ENCODE data around the gene RERG. TPM values are rescaled to one million over a fixed set of nuclear protein-coding genes. Genes with fewer than 3 reads are reported as not detected.
"Not testable (repeated sequence)": the region's sequence is repeated elsewhere in the genome, so short reads cannot be mapped to it uniquely, and the experiment has no call there.

Gene RERG
- polyA plus RNA-seq, 1 experiment, result not detected

DNA sequence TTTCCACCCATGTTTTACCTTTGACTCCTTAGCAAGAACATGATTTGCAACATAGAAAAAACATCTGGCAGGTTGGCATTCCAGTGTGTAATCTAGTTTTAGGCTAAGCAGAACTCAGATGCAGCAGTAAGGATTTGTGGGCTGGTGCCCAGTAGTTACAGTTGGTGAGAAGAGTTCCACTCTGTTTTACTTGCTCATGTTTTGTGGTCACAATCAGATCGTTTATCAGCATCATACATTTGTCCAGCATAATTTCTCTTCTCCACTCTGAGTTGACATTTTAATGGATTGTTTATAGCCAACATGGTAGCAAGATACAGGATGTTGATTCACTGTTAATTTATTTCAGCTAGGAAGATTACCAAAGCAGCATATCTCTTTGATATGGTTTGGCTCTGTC, 128.4 kb downstream of the RERG start:
- TF ChIP-seq, protein P1, sequence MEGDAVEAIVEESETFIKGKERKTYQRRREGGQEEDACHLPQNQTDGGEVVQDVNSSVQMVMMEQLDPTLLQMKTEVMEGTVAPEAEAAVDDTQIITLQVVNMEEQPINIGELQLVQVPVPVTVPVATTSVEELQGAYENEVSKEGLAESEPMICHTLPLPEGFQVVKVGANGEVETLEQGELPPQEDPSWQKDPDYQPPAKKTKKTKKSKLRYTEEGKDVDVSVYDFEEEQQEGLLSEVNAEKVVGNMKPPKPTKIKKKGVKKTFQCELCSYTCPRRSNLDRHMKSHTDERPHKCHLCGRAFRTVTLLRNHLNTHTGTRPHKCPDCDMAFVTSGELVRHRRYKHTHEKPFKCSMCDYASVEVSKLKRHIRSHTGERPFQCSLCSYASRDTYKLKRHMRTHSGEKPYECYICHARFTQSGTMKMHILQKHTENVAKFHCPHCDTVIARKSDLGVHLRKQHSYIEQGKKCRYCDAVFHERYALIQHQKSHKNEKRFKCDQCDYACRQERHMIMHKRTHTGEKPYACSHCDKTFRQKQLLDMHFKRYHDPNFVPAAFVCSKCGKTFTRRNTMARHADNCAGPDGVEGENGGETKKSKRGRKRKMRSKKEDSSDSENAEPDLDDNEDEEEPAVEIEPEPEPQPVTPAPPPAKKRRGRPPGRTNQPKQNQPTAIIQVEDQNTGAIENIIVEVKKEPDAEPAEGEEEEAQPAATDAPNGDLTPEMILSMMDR (IDR thresholded peaks at IDR 0.05; ENCODE audit: insufficient read depth, low read depth, low read length), result no peak
- no peak for DNase-seq (ENCODE audit: low read depth)
- POLR2A ChIA-PET, result no interaction called here
- H3K36me3 ChIP-seq (ENCODE audit: control insufficient read depth, insufficient read depth, low read length), result no peaks in the 10 kb centered on the region
- no peaks in the 10 kb centered on the region for H3K27me3 ChIP-seq (ENCODE audit: control insufficient read depth, insufficient read depth, low read length)
- CTCF ChIA-PET, result interaction anchor here (0.9 kb wide), 1 partner anchor 22 kb away, joined by 3 read pairs; no protein-coding TSS in a partner anchor
- H3K4me3 ChIP-seq (ENCODE audit: low read depth, low read length), result no peak overlapping the region

DNA sequence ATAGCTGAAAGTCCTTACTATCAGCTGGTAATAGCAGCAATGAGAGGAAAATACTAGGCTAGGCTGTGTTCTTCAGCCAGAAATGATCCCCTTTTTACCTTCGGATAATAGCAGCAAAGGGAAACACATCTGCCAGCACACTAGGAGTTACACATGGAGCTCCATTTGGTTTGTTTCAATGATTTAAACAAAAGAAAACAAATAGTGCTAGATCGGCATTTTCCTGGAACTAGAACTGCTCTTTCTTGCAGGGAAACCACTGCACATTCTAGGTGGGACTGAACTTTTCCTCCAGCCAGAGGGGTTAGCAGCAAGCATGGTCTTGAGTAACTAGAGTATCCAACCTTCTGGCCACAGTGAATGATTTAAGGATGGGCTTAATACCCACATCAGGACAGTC, 130.8 kb downstream of the RERG start:
- no peaks in the 10 kb centered on the region for H3K27me3 ChIP-seq (ENCODE audit: control insufficient read depth, insufficient read depth, low read length)
- ChIA-PET POLR2A (no interaction called here), CTCF (interaction anchor here (0.6 to 1.5 kb wide), 2 partner anchors 131 to 168 kb away, joined by 3 to 4 read pairs; partner anchors contain the start of gene RERG)
- TF ChIP-seq, protein P1 (IDR thresholded peaks at IDR 0.05; ENCODE audit: insufficient read depth, low read depth, low read length), result no peak
- no peak for DNase-seq (ENCODE audit: low read depth)
- no peak overlapping the region for H3K4me3 ChIP-seq (ENCODE audit: low read depth, low read length)
- H3K36me3 ChIP-seq (ENCODE audit: control insufficient read depth, insufficient read depth, low read length), result no peaks in the 10 kb centered on the region

DNA sequence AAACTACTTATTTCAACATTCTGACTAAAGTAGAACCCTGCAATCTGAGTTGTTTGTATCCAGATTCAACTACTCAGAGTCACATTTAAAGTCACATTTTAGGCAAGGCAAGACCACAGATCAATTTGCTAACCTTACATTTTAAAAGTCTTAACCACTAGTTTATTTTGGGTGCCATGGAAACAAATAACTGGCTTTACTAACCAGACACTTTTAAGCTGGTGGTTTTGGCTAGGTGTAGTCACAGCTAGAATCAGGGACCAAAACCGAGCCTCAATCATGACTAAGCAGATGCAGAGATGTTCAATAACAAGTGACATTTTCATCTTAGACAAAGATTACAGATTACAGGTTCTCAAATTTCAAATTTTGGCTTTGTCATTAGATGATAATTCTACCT, 133.1 kb downstream of the RERG start:
- no peak for DNase-seq (ENCODE audit: low read depth)
- no peaks in the 10 kb centered on the region for H3K27me3 ChIP-seq (ENCODE audit: control insufficient read depth, insufficient read depth, low read length)
- ChIA-PET POLR2A (no interaction called here), CTCF (no interaction called here)
- no peaks in the 10 kb centered on the region for H3K36me3 ChIP-seq (ENCODE audit: control insufficient read depth, insufficient read depth, low read length)
- no peak overlapping the region for H3K4me3 ChIP-seq (ENCODE audit: low read depth, low read length)
- TF ChIP-seq, protein P1 (IDR thresholded peaks at IDR 0.05; ENCODE audit: insufficient read depth, low read depth, low read length), result no peak

DNA sequence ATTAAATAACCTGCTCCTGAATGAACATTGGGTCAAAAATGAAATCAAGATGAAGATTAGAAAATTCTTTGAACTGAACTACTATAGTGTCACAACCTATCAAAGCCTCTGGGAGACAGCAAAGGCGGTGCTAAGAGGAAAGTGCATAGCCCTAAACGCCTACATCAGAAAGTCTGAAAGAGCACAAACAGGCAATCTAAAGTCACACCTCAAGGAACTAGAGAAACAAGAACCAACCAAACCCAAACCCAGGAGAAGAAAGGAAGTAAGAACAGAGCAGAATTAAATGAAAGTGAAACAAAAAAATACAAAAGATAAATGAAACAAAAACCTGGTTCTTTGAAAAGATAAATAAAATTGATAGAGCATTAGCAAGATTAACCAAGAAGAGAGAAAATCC, 143.5 kb downstream of the RERG start:
- CTCF ChIA-PET; H3K4me3 ChIP-seq (ENCODE audit: low read depth, low read length); POLR2A ChIA-PET; H3K36me3 ChIP-seq (ENCODE audit: control insufficient read depth, insufficient read depth, low read length); H3K27me3 ChIP-seq (ENCODE audit: control insufficient read depth, insufficient read depth, low read length); DNase-seq (ENCODE audit: low read depth): not testable (repeated sequence)

DNA sequence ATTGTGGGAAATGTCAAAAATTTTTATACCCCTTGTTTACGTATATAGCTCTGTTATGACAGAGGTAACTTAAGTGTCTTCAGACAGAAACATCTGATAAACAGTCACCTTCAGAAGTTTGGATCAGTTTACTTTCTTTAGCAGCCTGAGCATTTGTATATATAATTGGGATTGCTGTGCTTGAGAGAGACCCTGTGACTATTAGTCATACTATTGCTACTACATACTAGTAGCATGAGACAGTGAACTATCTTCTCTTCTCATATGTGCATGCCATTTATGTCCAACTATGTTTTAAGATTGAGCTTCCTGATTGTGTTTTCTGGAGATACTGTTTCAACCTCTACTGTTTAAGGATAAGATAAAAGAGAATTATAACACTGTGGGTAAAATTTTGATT, 146.9 kb downstream of the RERG start:
- Histone ChIP-seq H3K36me3 (ENCODE audit: control insufficient read depth, insufficient read depth, low read length) (no peaks in the 10 kb centered on the region), H3K4me3 (ENCODE audit: low read depth, low read length) (no peak overlapping the region), H3K27me3 (ENCODE audit: control insufficient read depth, insufficient read depth, low read length) (no peaks in the 10 kb centered on the region)
- ChIA-PET POLR2A (no interaction called here), CTCF (no interaction called here)
- TF ChIP-seq, protein P1 (IDR thresholded peaks at IDR 0.05; ENCODE audit: insufficient read depth, low read depth, low read length), result no peak
- no peak for DNase-seq (ENCODE audit: low read depth)

DNA sequence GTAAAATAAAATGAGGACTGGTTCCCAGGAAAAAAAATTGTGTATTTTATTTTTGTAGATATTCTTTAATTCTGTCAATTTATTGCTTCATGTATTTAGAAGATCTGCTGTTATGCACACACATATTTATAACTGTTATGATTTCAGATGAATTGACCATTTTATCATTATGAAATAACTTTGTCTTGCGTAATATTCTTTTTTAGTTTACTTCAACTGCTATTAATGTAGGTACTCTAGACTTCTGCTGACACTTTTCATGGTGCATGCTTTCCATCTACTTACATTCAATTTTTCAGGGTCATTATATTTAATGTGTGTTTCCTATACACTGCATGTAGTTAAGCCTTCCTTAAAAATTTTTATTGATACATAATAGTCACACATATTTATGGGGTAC, 162.1 kb downstream of the RERG start:
- POLR2A ChIA-PET, result no interaction called here
- CTCF ChIA-PET, result no interaction called here
- Histone ChIP-seq H3K36me3 (ENCODE audit: control insufficient read depth, insufficient read depth, low read length) (no peaks in the 10 kb centered on the region), H3K27me3 (ENCODE audit: control insufficient read depth, insufficient read depth, low read length) (no peaks in the 10 kb centered on the region), H3K4me3 (ENCODE audit: low read depth, low read length) (no peak overlapping the region)
- DNase-seq (ENCODE audit: low read depth), result no peak
- TF ChIP-seq, protein P1 (IDR thresholded peaks at IDR 0.05; ENCODE audit: insufficient read depth, low read depth, low read length), result no peak
